ENCODE results near the gene MGAM2.

The MGAM2 gene

DNA sequence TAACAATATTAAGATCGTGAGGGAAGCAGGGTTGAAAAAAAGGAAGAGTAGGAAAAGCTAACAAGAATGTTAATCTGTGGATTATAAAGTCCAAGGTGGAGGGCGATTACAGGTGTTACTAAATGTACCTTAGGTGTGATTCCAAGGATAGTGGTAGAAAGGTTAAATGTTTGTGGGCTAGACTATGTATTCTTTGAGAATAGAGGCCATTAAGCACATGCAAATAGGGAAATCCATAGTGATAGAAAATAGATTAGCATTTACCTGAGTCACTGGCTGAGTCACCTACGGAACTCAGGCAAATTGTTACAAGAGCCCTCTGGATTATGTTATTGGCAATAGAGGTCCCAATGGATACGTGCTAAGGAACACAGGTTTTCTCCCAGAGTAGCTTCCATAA is 9.0 kb downstream of the MGAM2 start:
- DNase-seq (ENCODE audit: low spot score): no peak

DNA sequence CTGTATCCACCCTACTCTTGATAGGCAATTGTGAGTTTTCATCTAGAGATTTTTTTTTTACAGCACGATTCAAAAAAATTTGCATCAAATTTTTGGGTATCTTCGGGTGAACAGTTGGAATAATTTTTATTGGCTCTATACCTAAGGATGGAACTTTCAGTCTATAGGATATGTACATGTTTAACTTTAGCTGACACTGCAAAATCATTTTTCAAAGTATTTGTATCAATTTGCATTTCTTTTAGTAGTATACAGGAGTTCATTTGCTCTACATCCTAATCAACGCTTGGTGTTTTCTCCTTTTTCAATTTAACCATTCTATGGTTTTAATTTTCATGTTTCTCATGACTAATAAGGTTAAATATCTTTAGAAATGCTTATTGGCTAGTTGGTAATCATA is 11.7 kb downstream of the MGAM2 start:
- no peak for DNase-seq (ENCODE audit: low spot score)

DNA sequence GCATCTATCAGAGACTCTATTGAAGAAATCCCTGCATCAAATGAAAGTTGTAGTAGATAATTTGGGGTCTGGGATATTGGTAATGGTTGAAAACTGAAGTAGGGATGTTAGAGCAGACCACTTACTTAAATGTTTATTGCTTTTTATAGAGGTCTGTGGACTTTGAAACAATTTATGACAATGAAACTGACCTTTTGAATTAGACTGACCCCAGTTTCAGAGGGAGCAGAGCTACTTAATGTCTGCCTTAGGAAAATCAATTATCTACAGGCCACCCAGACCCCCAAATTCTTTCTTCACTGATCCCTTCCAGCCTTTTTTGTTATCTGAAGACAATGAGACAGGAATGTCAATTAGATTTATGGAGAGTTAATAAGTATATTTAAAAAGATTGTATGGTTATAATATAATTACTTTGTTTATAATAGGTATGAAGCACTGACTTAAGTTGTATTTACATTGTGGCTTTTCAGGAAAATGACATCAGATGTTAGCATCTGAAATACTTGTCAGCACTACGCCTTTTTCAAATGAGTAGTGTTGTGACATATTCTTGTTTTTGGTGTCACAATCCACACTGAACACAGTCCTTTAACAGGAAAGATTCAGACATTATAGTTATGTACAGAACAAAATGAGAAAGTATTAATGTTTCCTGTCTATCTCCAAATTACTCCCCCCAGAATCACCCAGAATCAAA is 13.9 kb downstream of the MGAM2 start:
- no peak for DNase-seq (ENCODE audit: low spot score)

DNA sequence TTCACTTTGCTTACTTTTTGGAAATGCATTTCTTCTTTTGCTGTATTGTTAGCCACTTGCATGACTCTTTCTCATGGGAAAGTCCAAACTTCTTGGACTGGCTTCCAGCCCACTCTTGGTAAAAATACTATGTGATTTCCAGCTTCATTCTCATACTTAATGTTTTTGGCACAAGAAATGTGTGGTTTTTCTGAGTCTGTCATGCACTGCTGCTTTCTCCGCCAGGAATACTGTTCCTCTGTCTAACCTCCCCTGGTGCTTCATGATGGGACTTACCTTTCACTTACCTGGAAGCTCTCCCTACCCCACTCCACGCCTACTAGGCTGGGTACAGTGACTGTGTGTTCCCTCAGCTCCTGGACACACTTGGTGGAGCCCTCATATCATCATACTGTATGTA is 18.7 kb downstream of the MGAM2 start:
- DNase-seq (ENCODE audit: low spot score): no peak

DNA sequence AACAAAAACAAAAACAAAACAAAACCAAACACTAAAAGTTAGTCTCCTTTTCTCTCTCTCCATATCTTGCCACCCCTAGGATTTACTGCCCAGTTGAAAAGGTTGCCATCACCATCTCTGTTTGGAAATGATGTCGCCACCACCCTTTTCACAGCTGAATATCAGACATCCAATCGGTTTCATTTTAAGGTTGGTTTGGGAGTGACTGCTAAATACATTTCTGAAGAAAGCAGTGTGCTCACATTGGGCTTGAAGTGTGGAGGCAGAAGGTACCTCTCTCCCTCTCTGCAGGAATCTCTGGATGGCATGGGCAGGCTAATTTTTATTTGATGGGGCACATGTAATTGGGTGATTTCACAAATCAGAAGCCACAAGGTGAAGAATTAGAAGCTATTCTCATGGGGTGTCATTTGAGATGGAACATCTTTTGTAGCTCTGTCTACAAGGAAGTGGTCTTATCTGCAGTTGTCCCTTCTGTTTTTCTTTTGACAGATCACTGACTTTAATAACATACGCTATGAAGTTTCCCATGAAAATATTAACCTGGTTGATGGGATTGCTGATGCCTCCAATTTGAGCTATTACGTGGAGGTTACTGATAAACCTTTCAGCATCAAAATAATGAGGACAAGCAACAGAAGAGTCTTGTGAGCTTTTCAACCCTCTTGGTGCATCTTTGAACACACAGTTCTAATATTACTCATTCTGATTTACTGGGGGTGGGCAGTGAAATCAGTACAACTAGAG is 20.1 kb downstream of the MGAM2 start:
- no peak for DNase-seq (ENCODE audit: low spot score)

DNA sequence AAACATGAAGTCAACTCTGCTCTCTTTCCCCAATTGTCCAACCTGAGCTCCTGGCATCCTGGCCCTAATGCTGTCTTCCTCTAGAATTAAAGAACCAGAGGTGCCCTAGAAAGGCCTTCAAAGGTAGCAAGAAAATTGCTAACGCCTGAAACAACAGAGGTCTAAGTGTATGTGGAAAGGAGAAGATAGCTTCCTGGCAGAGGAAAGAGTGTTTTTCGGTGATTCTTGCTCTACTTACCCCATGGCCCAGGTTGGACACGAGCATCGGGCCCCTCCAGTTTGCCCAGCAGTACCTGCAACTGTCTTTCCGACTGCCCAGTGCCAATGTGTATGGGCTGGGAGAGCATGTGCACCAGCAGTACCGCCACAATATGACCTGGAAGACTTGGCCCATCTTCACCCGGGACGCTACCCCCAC is 22.2 kb downstream of the MGAM2 start:
- no peak for DNase-seq (ENCODE audit: low spot score)

DNA sequence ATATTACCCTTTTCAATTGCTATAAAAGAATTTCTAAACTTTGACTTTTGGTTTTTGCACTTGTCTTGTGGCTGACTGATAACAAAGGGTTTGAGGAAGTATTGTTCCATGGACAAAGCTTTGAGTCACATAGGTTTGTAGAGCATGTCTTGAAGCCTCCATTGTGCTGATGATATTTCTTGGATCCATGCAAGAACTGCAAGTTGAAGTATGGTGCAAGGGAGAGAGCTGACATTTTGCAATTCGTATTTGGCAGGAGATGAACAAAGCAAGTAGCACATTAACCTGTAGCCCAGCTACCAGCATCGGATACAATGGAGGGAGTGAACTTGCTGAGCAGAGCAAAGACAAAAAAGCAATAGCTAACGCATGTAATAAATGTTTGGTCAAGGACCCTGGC is 23.4 kb downstream of the MGAM2 start:
- no peak for DNase-seq (ENCODE audit: low spot score)

DNA sequence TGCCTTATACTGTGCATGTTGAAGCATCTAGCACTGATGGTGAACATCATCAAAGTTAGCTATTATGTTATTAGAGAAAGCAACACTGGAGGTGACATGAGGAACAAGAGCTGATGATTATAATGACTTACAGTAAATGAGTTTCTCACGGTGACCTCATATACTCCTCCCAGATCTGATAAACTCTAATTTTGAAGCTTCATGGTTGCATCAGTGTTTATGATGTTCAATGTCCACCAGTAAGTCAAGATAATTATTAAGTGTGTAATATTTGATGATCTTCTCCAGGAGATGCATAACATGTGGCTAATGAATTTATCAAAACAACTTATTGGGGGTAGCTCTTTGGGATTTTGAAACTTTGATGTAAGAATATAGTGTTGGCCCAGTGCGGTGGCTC is 27.5 kb downstream of the MGAM2 start:
- no peak for DNase-seq (ENCODE audit: low spot score)

DNA sequence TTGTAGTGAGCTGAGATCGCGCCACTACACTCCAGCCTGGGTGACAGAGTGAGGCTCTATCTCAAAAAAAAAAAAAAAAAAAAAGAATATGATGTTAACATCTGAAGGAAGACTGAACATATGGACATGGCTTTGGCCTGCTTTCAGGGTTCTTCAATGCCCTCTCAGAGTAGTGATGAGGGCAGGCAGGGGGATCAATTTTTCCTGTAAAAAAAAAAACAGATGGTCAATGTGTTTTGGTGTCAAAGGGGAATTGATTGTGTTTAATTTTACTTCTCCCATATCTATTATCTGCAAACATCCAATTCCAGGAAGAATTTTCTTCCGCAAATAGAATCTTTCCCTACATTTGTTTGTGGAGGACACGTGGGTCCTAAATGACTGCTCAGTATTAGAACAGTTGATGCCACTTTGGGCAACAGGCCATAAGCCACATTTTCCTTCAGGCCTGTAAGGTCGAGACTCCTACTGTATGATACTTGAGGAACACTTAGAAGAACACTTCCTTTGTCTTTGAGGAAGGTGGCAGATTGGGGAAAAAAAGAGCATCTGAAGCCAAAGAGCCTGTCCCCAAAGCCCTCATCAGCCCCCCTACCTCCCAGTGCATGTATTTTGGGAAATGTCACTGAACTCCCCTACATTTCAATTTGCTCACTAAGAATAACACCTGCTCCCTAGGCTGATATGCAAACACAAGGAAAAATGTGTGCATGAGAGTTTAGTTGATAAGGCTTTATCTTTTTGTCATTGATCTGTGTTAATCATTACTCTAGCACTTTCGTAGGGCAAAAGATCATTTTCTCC is 28.3 kb downstream of the MGAM2 start:
- DNase-seq (ENCODE audit: low spot score): no peak

DNA sequence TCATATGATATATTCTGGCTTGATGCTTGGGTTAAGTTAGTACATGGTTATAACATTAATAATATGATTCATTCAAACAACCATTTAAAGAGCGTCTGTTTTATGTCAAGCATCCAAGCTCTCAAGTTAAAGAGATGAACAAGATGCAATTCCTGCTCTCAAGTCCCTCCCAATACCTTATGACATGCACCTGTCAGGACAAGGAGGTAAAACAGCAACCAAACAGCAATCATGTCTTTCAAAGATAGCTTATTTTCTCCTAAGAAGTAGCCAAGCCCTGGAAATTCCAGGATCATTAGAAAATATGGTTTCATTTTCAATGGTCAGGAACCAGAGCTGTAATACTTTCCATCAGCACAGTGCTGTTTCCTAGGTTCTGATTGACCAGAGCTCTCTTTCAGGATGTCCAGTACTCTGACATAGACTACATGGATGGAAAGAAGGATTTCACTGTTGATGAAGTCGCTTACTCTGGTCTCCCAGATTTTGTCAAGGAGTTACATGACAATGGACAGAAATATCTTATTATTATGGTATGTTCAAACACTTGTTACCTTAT is 29.0 kb downstream of the MGAM2 start:
- DNase-seq (ENCODE audit: low spot score): no peak

DNA sequence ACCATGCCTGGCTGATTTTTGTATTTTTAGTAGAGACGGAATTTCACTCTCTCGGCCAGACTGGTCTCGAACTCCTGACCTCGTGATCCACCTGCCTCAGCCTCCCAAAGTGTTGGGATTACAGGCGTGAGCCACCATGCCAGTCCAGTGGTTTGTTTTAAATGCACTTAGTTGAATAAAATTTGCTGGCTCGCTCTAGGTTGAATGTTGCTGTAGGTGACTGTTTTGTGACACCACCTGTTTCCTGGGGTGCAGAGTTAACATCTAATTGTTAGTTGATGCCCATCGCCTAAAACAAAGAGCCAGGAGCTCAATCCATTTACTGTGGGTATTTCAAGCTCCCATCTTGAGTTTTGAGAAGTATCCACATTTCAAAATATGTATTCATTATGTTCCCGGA is 31.2 kb downstream of the MGAM2 start:
- DNase-seq (ENCODE audit: low spot score): no peak

DNA sequence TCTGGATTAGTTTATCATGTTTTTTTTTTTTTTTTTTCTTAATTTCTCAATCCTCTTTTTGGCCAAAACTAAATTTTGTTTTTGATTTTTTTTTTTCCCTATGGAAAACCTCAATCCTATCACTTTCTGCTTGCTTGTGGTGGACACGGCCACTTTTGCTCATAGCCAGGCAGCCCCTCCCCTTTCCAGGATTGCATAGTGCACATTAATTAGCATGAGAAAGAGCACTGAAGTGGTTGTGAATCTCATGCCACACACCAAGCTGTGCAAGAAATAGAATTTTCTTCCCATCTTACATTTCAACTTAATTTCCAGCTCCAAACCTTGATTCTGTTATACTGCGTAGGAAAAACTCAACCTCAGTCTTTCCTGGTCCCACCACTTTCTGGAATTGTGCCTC is 34.6 kb downstream of the MGAM2 start:
- DNase-seq (ENCODE audit: low spot score): no peak

DNA sequence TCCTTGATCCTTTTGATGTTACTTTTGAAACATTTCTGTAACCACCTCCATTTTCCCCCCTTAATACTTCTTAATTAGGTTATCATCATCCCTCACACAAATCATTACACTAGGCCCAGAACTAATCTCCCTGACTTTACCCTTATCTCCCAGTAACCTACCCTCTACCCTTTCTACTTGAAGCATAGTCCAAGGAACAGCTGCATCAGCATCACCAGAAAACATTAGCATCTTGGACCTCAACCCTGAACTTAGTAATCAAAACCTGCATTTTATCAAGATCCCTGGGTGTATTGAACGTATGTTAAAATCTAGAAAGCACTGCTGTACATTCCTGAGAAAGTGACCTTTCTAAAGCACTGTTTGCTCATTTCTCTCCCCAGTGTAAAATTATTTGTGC is 38.8 kb downstream of the MGAM2 start:
- no peak for DNase-seq (ENCODE audit: low spot score)

DNA sequence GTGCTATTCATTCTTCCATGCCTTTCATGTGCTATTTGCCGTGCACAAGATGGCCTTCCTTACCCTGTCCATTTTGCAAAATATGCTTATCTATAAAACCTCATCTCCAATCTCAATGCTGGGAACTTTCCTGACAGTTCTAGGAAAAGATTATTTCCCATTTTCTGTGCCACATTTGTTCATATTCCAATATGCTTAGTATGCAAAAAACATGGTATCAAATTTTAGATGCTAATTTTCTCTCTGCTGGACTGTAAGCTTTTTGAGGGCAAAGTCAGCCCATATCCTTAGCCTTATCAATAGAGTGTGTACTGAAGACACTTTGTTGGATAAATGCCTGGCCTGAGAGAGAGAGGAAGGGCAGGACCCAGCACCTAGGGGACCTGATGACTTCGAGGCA is 39.4 kb downstream of the MGAM2 start:
- no peak for DNase-seq (ENCODE audit: low spot score)

DNA sequence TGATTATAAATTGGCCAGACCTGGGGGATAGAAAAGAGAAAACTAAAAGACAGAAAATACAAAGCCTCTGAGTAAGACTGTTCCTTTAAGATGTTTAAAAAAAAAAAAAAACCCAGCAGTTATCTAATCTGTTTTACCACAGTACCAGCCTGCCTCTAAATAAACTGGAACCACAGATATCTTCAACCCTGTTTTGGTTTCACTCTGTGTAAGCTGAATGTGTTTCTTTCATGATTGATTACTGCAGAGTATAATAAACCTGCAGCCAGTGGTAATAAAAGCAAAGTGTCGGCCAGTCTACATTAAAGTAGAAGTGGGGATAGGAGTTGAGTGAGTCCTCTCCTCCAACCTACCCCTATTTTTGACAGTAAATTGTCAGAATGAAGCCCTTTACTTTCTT is 40.6 kb downstream of the MGAM2 start:
- DNase-seq (ENCODE audit: low spot score): no peak

DNA sequence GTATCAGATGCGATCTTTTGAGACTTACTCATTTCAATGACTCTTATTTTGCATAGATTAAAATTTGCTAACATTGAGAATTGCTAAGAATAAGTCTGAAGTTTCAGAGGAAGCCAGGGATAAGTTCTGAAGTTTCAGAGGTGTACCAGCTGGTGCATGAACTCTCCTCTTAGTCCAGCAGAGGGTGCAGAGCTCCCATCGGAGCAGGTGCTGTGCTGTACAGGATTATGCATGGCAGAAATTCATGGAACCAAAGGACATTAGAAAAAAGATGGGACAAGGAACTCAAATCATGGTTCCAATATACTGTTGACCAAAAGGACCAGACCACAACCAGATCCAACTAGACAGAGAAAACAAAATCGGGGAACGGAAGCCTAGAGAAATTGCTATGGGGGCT is 41.9 kb downstream of the MGAM2 start:
- no peak for DNase-seq (ENCODE audit: low spot score)

DNA sequence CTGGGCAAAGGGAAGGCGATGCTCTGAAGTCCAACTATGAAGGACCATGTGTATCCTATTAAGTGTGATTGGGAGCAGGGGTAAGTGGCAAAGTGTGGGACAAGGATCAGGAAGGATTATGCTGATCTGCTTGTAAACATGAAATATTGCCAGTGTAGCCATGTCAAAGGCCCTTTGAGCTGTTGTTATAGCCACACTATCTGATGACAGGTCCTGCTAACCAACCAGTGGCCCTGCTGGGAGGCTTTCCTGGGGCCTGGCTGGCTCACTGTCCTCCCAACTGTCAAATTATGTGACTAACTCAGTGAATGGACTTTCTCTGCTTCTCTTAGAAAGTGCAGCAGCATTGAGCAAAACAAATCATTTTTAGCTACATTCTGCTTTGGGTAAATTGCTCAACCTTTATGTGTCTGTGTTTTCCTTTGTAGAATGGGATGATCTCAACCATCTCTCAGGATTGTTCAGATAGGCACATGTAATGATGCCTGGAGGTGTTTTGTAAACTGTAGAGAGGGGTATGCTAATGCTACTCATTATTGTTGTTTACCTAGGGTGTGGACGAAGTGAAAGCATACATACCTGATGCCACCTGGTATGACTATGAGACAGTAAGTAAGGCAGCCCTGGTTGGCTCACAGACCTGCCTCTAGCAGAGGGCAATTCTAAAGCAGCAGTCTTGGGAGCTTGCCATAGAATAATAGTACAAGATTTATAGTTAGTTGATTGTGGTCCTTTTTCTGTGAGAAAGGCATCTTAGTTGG is 47.4 kb downstream of the MGAM2 start:
- no peak for DNase-seq (ENCODE audit: low spot score)

DNA sequence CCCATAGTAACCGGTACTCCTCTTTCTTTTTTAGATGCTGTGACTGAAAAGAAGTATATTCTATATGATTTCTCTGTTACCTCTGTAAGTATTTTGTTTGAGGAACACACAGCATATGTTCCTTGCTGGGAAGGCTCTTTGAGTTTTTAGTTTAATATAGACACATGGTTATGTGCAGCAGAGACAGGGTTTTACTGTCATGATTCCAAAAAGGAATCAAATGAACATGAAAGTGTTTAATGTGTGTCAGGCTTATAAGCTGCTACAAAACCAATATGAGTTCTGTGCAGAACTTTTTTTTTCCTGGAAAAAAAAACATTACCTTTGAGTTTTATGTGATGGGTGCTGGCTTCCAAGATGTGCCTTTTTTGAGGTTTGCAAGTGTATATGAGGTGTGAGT is 50.4 kb downstream of the MGAM2 start:
- DNase-seq (ENCODE audit: low spot score): no peak

DNA sequence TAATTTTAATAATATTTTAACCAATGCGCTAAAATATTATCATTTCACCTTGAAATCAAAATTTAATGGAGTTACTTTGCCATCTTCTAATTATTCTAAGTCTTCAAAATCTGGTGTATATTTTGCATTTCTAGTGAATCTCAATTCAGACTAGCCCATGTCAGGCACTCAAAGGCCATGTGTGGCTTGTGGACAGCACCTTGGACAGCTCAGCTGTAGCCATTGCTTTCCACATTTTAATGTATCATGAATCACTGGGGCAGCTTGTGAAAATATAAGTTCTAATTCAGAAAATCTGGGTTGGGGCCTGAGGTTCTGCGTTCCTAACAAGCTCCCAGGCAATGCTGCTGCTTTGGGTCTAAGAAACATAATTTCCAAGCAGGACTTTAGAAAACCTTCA is 57.2 kb downstream of the MGAM2 start:
- DNase-seq (ENCODE audit: low spot score): no peak

DNA sequence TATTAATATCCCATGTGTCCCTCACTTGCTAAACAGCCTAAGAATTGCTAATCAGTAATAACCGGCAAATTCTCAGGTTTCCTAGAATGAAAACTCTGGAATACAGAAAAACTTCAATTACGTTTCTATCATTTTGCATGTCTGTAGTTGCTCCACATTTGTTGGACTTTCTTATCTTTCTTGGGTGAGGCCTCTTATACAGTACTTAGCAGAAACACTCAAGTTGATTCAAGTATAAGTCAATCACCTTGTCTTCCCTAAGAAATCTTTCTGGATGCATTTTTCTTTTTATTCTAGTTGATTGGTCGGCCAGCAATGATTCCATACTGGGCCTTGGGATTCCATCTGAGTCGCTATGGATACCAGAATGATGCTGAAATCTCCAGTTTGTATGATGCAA is 61.4 kb downstream of the MGAM2 start:
- DNase-seq (ENCODE audit: low spot score): no peak

DNA sequence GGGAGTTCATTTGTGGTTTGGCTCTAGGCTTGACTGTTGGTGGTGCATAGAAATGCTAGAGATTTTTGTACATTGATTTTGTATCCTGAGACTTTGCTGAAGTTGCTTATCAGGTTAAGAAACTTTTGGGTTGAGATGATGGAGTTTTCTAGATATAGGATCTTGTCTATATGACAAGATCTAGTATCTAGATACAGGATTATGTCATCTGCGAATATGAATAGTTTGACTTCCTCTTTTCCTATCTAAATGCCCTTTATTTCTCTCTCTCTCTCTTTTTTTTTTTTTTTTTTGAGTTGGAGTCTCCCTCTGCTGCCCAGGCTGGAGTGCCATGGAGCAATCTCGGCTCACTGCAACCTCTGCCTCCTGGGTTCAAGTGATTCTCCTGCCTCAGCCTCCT is 62.9 kb downstream of the MGAM2 start:
- no peak for DNase-seq (ENCODE audit: low spot score)

DNA sequence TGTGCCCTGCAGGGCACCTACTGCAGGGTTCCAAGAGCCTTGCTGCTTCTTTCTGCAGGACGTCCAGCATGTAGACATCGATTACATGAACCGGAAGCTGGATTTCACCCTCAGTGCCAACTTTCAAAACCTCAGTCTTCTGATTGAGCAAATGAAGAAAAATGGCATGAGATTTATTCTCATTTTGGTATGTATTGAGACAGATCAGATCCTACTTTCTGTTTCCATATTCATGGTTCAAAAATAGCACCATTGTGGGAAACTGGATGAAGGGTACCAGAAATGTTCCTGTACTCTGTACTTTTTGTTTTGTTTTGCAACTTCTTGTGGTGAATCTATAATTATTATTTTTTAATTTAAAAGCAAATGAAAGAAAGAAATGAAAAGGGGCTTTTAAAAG is 64.1 kb downstream of the MGAM2 start:
- DNase-seq (ENCODE audit: low spot score): no peak

Measured in AG08395 (cell line).